Epithelial cell of proximal tubule (primary cell): ENCODE data around the gene GNAO1. TPM values are rescaled to one million over a fixed set of nuclear protein-coding genes. Genes with fewer than 3 reads are reported as not detected.
A peak's percentile ranks its signal among the peaks of the same experiment; 100 is the strongest.

Experiments used
- DNase-seq: peaks from one replicate; pipeline ENCODE4 v3.0.0-alpha.2; 2011; ENCODE audit warnings: low read depth
- H3K4me3 ChIP-seq: 2 replicates; pipeline ENCODE4 v1.5.1; 2011; ENCODE audit warnings: low read depth, mild to moderate bottlenecking, low read length
- CTCF ChIP-seq: conservative IDR thresholded peaks from 2 replicates; pipeline ENCODE4 v1.5.1; 2012; ENCODE audit warnings: low read depth, mild to moderate bottlenecking, low read length
- total RNA-seq: library from RNA; depleted of rRNA; stranded (reverse); fragments of >200 nt; gene quantifications from 2 replicates; pipeline ENCODE4 v1.2.3, GENCODE V29; 2015

The GNAO1 gene
- total RNA-seq, 1 donor from 2014 or later, result 1.1 TPM

- TF ChIP-seq CTCF, result no peak
- no peak for DNase-seq
- H3K4me3 ChIP-seq, result no peak overlapping the region
These were observed 115.6 kb downstream of the GNAO1 start for GRCh38 chr16:56306690-56307533.

DNA sequence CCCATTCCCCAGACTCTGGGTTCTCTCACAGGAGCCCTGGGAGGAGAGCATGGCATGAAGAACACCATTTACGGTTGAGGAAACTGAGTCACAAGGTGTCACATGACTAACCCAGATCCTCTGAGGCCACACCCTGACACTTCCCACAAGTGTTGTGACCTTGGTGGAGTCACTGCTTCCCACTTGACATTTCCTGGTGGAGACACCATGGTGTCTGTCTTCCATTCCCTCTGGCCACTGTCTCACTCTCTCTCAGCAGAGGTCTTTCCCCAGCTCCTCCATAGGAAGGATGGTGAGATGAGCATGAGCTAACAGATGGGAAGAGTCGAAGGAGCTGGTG, 116.2 kb downstream of the GNAO1 start:
- no peak for TF ChIP-seq CTCF
- H3K4me3 ChIP-seq, result no peak overlapping the region
- DNase-seq, result no peak

DNA sequence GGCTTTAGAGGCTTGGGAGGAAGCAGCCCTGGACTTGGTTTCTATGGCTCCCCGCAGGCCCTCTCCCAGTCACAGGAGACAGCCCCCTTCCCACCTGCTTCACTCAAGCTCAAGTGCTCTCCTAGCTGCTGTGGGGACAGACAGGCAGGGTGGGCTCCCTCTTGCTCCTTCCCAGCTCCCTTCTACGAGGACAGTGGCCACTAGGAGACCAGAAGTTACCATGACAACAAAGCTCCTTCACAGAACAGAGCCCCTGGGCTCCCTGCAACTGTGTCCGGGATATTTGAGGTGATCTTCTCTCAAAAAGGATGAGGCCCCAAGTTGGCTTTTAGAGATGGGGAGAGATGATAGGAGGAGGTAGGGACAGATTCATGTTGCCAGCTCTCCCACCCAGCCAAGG, 117.7 kb downstream of the GNAO1 start:
- no peak for DNase-seq
- no peak for TF ChIP-seq CTCF

GRCh38 chr16:56310690-56311089, 119.4 kb downstream of the GNAO1 start:
- peak; percentile 16 for DNase-seq
- no peak for TF ChIP-seq CTCF
- no peak overlapping the region for H3K4me3 ChIP-seq

More for the DNA sequence above, 117.7 kb downstream of the GNAO1 start:
- no peak overlapping the region for H3K4me3 ChIP-seq

DNA sequence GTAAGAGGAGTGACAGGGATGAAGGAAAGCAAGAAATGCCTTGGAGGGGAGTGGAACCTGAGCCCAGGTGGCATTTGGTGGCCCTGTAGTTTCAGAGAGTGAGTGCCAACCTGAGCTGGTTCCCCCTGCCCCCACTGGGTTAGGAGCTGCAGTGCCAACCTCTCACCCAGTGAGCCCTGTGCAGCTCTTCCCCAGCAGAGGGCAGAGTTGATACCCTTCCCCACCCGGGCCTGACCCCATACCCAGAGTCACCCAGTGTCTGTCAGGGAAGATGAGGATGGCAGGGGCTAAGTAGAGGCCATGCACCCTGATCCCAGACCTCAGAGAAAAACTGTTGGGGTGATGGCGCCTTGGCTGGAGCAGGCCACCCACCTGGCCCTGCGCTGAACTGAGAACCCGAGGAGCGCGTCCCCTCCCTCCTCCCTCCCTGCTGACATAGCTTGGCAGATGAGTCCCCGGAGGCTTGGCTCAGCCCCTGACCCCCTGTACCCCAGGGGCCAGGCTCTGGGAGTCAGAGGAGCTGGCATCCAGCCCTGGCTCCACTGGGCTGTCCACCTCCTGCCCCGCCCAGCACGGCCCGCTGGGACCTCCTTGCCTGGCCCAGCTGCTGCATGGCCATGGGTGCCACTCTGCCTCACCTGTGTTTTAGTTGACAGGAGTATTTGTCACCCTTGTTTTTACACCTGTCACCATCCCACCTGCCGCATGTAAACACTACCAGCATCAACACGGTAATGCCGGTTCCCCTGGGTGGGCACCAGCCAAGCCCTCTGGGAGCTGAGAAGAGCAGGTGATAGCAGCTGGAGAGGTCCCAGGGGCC, 120.1 kb downstream of the GNAO1 start:
- TF ChIP-seq CTCF, result peak; percentile 28
- no peak for DNase-seq
- H3K4me3 ChIP-seq, result no peak overlapping the region

- no peak for DNase-seq
- TF ChIP-seq CTCF, result no peak
- no peak overlapping the region for H3K4me3 ChIP-seq
These were observed 120.7 kb downstream of the GNAO1 start for GRCh38 chr16:56312028-56312300.

DNA sequence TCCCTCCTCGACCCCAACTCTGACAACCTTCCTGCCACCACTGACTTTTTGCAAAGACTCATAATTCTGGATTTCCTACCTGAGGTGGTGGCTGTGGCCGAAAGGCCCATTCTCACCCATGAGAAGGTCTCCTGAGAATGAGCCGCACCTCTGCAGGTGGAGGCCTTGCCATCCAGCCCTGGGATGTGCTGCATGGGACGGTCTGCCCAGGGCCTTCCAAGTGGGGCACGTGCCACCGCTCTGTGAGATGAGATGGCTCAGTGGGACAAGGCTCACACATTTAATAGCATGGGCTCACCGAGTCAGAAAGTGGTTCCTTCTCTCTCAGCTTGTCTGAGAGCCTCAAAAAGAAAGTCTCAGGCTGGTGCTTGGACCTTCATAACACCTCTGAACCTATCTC, 121.3 kb downstream of the GNAO1 start:
- H3K4me3 ChIP-seq, result no peak overlapping the region
- no peak for DNase-seq
- no peak for TF ChIP-seq CTCF
